Sigmoid colon (tissue), 7 donors: Measurements from ENCODE around the gene PCGF3. TPM values are rescaled to one million over a fixed set of nuclear protein-coding genes. Genes with fewer than 3 reads are reported as not detected.
"Not testable (repeated sequence)": the region's sequence is repeated elsewhere in the genome, so short reads cannot be mapped to it uniquely, and the experiment has no call there.

Experiments used
- DNase-seq: peaks from one replicate; pipeline ENCODE4 v3.0.0-alpha.2; 2019
- H3K27ac ChIP-seq, 4 donors: fragments of 200-600 bp; sonication (generic); one replicate each; pipeline ENCODE4 v1.5.1; 2016 to 2019; ENCODE audit warnings: mild to moderate bottlenecking in 1 of 4
- H3K27me3 ChIP-seq, 3 donors: fragments of 200-600 bp; sonication (generic); one replicate each; pipeline ENCODE4 v1.5.1; 2019; ENCODE audit warnings: mild to moderate bottlenecking in 1 of 3
- H3K36me3 ChIP-seq, 4 donors: fragments of 200-600 bp; sonication (generic); one replicate each; pipeline ENCODE4 v1.5.1; 2016 to 2019
- H3K4me1 ChIP-seq, 4 donors: fragments of 200-600 bp; sonication (generic); one replicate each; pipeline ENCODE4 v1.5.1; 2017 to 2019
- H3K4me3 ChIP-seq, 4 donors: fragments of 200-600 bp; sonication (generic); one replicate each; pipeline ENCODE4 v1.5.1; 2017 to 2019; ENCODE audit warnings: mild to moderate bottlenecking in 2 of 4, moderate library complexity in 1 of 4
- H3K9me3 ChIP-seq, 4 donors: fragments of 200-600 bp in 3 of 4; sonication (generic) in 3 of 4; one replicate each; pipeline versions ENCODE4 v1.5.1 to v1.6.1; 2013 to 2019
- EP300 ChIP-seq, 4 donors: sonication (generic); formaldehyde crosslinking; IDR thresholded peaks; one replicate each; pipeline ENCODE4 v1.6.1; 2017; ENCODE audit warnings: antibody characterized with exemption in 4 of 4
- POLR2A ChIP-seq, 2 donors: fragments of 450-650 bp; IDR thresholded peaks; one replicate each; pipeline ENCODE4 v1.6.1; 2016; ENCODE audit warnings: antibody characterized with exemption in 2 of 2, mild to moderate bottlenecking in 2 of 2, moderate library complexity in 2 of 2
- POLR2AphosphoS5 ChIP-seq, 4 donors: sonication (generic); formaldehyde crosslinking; IDR thresholded peaks; one replicate each; pipeline ENCODE4 v1.6.1; 2017; ENCODE audit warnings: antibody characterized with exemption in 4 of 4
- WGBS, 2 donors: extraction: QIAGEN DNeasy Blood & Tissue Kit; methylation state at CpG; one replicate each; pipeline ENCODE4 v1.1.7; 2013; 5-methylcytosine and 5-hydroxymethylcytosine counted together
- intact Hi-C: fragments of 100-400 bp; cut with DNase I; formaldehyde crosslinking; loops from one replicate; pipeline ENCODE4 v1.15.1; 2023
- polyA plus RNA-seq, 3 donors: library from polyadenylated mRNA; stranded (reverse); fragments of 200-250 nt; gene quantifications; one replicate each; pipeline ENCODE4 v1.2.3, GENCODE V29; 2013
- total RNA-seq, 4 donors: library from RNA; depleted of rRNA; stranded (reverse); fragments of >200 nt; gene quantifications; one replicate each; pipeline ENCODE4 v1.1.0, GENCODE V29; 2016
- TF ChIP-seq, protein P1 (sequence below), 4 experiments: fragments of 450-650 bp in 3 of 4; fragments of 200-600 bp in 1 of 4; IDR thresholded peaks; one replicate each; pipeline ENCODE4 v1.5.1; 2016 to 2019; ENCODE audit warnings: antibody characterized with exemption in 4 of 4, mild to moderate bottlenecking in 3 of 4, moderate library complexity in 2 of 4
- donor health status: healthy with polysubstance abuse.
- donor health status: Bipolar disorder and iron deficiency.
- donor health status: healthy.

The PCGF3 gene
- total and polyA plus RNA-seq, 7 donors = 15.6 to 60.1 (median 29.8) TPM

DNA sequence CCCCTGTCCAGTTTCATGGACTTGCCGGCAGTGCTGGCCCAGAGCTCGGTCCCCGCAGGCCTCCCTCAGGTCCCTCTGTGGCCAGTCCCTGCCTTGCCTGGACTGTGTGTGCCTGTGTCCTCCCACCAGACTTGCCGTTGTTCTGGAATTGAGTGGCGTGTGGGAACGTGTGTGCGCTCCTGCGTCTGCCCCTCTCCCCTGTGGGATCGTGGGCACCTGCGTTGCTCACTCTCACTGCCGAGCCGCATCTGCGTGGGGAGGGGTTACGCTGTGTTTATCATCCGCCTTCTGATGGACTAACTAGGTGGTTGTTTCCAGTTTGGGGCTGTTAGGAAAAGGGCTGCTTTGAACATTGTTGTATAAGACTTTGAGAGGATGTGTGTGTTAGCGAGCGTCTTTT, 21.2 kb downstream of the PCGF3 start:
- peaks cover 0 to 13% (median 3%) of the 10 kb centered on the region in 4 donors for H3K4me1 ChIP-seq
- TF ChIP-seq POLR2AphosphoS5 (IDR thresholded peaks at IDR 0.05) (no peak), POLR2A (IDR thresholded peaks at IDR 0.05) (no peak), EP300 (IDR thresholded peaks at IDR 0.05) (no peak)
- TF ChIP-seq, protein P1, sequence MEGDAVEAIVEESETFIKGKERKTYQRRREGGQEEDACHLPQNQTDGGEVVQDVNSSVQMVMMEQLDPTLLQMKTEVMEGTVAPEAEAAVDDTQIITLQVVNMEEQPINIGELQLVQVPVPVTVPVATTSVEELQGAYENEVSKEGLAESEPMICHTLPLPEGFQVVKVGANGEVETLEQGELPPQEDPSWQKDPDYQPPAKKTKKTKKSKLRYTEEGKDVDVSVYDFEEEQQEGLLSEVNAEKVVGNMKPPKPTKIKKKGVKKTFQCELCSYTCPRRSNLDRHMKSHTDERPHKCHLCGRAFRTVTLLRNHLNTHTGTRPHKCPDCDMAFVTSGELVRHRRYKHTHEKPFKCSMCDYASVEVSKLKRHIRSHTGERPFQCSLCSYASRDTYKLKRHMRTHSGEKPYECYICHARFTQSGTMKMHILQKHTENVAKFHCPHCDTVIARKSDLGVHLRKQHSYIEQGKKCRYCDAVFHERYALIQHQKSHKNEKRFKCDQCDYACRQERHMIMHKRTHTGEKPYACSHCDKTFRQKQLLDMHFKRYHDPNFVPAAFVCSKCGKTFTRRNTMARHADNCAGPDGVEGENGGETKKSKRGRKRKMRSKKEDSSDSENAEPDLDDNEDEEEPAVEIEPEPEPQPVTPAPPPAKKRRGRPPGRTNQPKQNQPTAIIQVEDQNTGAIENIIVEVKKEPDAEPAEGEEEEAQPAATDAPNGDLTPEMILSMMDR (IDR thresholded peaks at IDR 0.05) = no peak
- no peaks in the 10 kb centered on the region for H3K9me3 ChIP-seq
- peak overlapping the region in 2 of 4 donors; percentile 14 to 28 for H3K27ac ChIP-seq
- H3K27me3 ChIP-seq = no peaks in the 10 kb centered on the region
- WGBS, 2 donors = 84 to 87% methylated on average over 17 of the region's 17 CpGs
- no peak overlapping the region for H3K4me3 ChIP-seq
- no peak for DNase-seq
- H3K36me3 ChIP-seq = peaks cover 5 to 20% (median 9%) of the 10 kb centered on the region in 4 donors
- intact Hi-C loops = no loop called here

DNA sequence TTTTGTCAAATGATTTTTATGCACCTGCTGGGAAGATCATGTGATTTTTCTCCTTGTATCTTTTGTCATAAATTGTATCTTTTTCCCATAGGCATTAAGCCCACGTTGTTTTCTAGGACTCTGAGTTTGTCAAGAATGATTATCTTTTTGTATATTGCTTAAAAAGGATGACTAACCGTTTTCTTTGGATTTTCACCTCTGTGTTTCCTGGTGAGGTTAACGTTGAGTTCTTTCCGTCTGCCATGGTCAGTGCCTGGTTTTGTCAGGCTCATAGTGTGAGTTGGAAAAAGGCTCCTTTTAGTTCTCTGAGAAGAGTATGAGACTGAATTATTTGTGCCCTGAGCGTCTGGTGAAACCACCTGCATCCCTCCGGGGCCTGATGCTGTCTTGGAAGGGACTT, 21.9 kb downstream of the PCGF3 start:
- H3K36me3 ChIP-seq = peaks cover 7 to 23% (median 11%) of the 10 kb centered on the region in 4 donors
- DNase-seq = no peak
- peaks cover 0 to 13% (median 3%) of the 10 kb centered on the region in 4 donors for H3K4me1 ChIP-seq
- H3K9me3 ChIP-seq = no peaks in the 10 kb centered on the region
- H3K27me3 ChIP-seq = no peaks in the 10 kb centered on the region
- TF ChIP-seq POLR2A (IDR thresholded peaks at IDR 0.05) = no peak
- TF ChIP-seq, protein P1 (IDR thresholded peaks at IDR 0.05) = no peak
- TF ChIP-seq EP300 (IDR thresholded peaks at IDR 0.05) = no peak
- TF ChIP-seq POLR2AphosphoS5 (IDR thresholded peaks at IDR 0.05) = no peak
- intact Hi-C loops = no loop called here
- no peak overlapping the region for H3K4me3 ChIP-seq
- WGBS, 2 donors = 42 to 75% methylated on average over 6 of the region's 6 CpGs
- H3K27ac ChIP-seq = no peak overlapping the region

DNA sequence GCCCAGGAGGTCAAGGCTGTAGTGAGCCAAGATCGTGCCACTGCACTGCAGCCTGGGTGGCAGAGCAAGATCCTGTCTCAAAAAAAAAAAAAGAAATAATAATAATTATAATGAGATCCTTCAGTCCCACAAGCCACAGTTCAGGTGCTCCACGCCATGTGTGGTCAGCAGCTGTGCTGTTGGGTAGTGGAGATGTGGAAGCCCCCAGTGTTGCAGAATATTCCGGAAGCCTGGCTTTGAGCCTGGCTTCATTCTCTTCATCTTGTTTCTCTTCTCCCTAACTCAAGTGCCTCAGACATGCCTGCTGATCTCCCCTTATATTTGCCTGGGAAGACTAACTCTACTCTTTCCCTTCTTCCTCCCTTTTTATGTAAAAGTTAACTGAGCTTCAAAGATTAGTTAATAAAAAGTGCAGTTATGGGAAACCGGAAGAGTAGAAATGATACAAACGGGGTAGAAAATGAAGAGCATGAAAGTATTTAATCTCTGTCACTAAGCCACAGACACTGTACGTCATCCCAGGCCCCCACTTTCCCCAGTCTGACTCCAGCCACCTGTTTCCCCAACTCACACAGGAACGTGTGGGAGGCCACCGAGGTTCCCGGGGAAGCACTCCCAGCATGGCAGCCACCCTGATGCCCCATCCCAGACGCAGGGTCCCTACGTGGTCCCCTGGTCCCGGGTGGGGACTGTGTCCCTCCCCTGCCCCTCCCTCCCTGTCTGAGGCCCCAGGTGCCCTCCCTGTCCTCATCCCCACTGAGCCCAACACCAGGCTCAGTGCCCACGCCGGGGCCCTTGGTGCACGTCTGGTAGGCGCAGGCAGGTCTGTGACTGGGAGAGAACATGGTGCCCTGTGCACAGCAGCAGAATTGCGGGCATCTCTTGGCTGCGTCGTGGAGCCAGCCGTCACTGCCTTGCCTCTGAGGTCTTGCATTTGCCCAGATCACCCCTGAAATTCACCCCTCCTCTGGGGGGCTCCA, 24.0 kb downstream of the PCGF3 start:
- Histone ChIP-seq H3K27me3 (no peaks in the 10 kb centered on the region), H3K36me3 (peaks cover 27 to 39% (median 30%) of the 10 kb centered on the region in 4 donors), H3K9me3 (no peaks in the 10 kb centered on the region), H3K4me3 (no peak overlapping the region), H3K4me1 (peaks cover 0 to 13% (median 3%) of the 10 kb centered on the region in 4 donors), H3K27ac (no peak overlapping the region)
- TF ChIP-seq EP300 (IDR thresholded peaks at IDR 0.05) (no peak), POLR2A (IDR thresholded peaks at IDR 0.05) (no peak), POLR2AphosphoS5 (IDR thresholded peaks at IDR 0.05) (no peak)
- TF ChIP-seq, protein P1 (IDR thresholded peaks at IDR 0.05) = no peak
- WGBS, 2 donors = 92 to 93% methylated on average over 20 of the region's 20 CpGs
- DNase-seq = no peak
- intact Hi-C loops = no loop called here

DNA sequence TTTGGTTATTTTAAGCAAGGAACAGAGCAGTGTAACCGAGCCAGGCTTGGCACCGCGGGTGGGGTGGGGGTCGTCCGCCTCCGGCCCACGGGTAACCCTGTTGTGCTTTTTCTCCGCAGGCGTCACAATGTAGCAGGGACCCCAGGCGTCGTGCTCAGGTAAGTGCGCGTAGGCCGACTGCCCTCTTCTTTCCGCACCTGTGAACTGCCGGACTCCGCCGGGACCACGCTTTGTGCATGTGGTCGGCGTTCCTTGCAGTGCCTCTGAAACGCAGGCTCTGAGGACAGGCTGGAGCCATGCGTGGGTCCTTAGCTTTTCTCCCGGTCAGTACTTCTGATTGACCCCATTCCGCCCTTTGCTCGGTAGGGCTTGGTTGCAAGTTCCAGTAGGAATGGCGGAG, 24.9 kb downstream of the PCGF3 start:
- Histone ChIP-seq H3K27me3 (no peaks in the 10 kb centered on the region), H3K36me3 (peaks cover 35 to 48% (median 38%) of the 10 kb centered on the region in 4 donors), H3K4me1 (peaks cover 0 to 13% (median 3%) of the 10 kb centered on the region in 4 donors), H3K9me3 (no peaks in the 10 kb centered on the region), H3K4me3 (no peak overlapping the region), H3K27ac (no peak overlapping the region)
- no peak for TF ChIP-seq POLR2A (IDR thresholded peaks at IDR 0.05)
- TF ChIP-seq, protein P1 (IDR thresholded peaks at IDR 0.05) = no peak
- no peak for TF ChIP-seq EP300 (IDR thresholded peaks at IDR 0.05)
- TF ChIP-seq POLR2AphosphoS5 (IDR thresholded peaks at IDR 0.05) = no peak
- 98% methylated on average over 27 of the region's 27 CpGs for WGBS, 2 donors
- no peak for DNase-seq
- intact Hi-C loops = no loop called here

DNA sequence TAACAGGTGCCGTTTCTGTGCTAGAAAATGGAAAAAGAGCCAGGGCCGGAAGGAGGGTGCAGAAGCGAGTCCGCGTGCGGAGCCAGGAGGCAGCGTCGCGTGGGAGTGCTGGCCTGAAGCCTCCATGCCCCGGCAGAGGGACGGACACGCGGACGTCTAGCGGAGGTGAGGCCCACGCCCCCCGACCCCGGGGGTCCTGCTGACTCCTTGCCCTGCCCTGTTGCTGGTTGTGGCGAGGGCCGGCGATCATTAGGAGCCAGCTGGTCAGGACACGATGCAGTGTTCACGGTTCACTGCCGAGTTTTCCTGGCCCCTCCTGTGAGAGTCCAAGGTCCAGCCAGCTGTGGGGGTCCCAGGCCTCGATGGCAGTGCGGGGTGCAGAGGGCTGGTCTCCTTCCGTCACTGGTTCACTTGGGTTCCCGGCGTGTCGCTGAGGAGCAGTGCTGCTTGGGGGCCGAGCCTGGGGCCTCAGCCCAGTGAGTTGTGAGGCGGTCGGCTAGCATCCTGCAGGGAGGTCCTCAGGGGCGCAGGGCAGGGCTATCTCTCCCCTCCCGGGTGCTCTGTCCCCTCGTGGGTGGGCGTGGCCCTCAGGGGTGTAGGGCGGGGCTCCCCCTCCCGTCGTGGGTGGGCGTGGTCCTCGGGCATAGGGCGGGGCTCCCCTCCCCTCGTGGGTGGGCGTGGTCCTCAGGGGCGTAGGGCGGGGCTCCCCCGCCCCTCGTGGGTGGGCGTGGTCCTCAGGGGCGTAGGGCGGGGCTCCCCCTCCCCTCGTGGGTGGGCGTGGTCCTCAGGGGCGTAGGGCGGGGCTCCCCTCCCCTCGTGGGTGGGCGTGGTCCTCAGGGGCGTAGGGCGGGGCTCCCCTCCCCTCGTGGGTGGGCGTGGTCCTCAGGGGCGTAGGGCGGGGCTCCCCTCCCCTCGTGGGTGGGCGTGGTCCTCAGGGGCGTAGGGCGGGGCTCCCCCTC, 25.6 kb downstream of the PCGF3 start:
- H3K4me1 ChIP-seq, H3K9me3 ChIP-seq, DNase-seq, H3K27ac ChIP-seq, H3K4me3 ChIP-seq, intact Hi-C loops, H3K27me3 ChIP-seq: not testable (repeated sequence)
- H3K36me3 ChIP-seq = peaks cover 35 to 55% (median 39%) of the 10 kb centered on the region in 4 donors
- 79 to 93% methylated on average over 52 to 56 of the region's 68 CpGs for WGBS, 2 donors

DNA sequence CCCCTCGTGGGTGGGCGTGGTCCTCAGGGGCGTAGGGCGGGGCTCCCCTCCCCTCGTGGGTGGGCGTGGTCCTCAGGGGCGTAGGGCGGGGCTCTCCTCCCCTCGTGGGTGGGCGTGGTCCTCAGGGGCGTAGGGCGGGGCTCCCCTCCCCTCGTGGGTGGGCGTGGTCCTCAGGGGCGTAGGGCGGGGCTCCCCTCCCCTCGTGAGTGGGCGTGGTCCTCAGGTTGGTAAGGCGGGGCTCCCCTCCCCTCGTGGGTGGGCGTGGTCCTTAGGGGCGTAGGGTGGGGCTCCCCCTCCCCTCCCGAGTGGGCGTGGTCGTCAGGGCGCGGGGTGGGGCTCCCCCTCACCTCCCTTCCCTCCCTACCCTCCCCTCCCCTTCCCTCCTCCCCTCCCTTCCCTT, 26.3 kb downstream of the PCGF3 start:
- intact Hi-C loops, H3K4me3 ChIP-seq, DNase-seq, H3K27ac ChIP-seq, H3K9me3 ChIP-seq, H3K4me1 ChIP-seq, H3K27me3 ChIP-seq: not testable (repeated sequence)
- H3K36me3 ChIP-seq = peaks cover 35 to 59% (median 39%) of the 10 kb centered on the region in 4 donors
- WGBS, 2 donors = 29 to 77% methylated on average over 27 of the region's 27 CpGs
